Keratinocyte (primary cell): ENCODE data around the gene SDK2.

Source experiments
- CTCF ChIP-seq, 3 experiments: IDR thresholded peaks in 1 of 3; conservative IDR thresholded peaks in 1 of 3; optimal IDR thresholded peaks in 1 of 3; 2 replicates in 2 of 3; 3 replicates in 1 of 3; pipeline versions ENCODE3 to v1.5.1; 2011; ENCODE audit warnings: low read length in 3 of 3, mild to moderate bottlenecking in 3 of 3, moderate library complexity in 2 of 3, control low read depth in 1 of 3, inconsistent platforms in 1 of 3; ENCODE audit not compliant: insufficient read depth in 2 of 3; ENCODE audit errors: extremely low read depth in 1 of 3
- EZH2 ChIP-seq: IDR thresholded peaks from one replicate; pipeline ENCODE4 v1.6.1; 2012; ENCODE audit warnings: inconsistent platforms, mild to moderate bottlenecking, low read length, moderate library complexity

DNA sequence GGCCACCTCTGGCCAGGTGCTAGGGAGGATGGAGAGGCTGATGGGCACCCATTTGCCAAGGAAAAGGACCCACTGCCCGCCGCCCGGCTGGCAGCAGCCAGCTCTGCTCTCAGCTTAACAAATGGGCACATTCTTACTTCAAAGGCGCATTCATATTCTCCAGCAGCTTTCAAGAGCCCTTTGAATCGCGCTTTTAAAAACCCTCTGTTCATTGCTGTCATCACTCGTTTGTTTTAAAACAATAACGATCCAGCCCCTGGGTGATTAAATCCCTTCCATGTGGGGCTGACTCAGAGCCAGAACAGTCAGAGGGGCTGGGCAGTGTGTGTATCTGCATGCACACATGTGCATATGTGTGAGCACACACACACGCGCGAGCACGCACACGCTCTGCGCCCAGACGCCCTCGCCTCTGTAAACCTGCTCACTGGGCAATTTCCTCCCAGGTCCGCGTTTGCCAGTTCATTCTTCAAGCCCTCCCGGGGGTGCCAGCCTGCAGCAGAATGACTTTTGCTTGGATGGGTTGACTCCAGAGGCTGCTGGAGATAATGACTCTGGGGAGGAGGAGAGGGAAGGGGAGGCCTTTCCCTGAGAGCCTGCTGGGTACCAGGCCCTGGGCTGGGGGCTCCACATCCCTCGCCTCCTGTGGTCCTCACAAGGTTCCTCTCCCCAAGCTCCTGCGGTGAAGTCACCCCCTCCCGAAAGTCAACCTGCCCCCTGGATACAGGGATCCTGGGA is 133.1 kb downstream of the SDK2 start:
- TF ChIP-seq CTCF (optimal IDR thresholded peaks at IDR 0.05 in 1 of 3, IDR thresholded peaks at IDR 0.05 in 1 of 3, conservative IDR thresholded peaks at IDR 0.05 in 1 of 3; ENCODE audit: extremely low read depth in 1 of 3, insufficient read depth in 2 of 3, low read length in 3 of 3), result no peak
- TF ChIP-seq EZH2, result no peak
